HEK293 (cell line): ENCODE measurements around the gene TOMM34.
A peak's percentile ranks its signal among the peaks of the same experiment; 100 is the strongest.

Experiments
- CTCF ChIA-PET: fragments of 350-600 bp; formaldehyde crosslinking; extraction: SDS; loops from one replicate; lab custom pipeline; 2021; ENCODE audit warnings: antibody characterized with exemption; lab: Yijun Ruan, JAX
- POLR2A ChIA-PET: fragments of 300-600 bp; formaldehyde crosslinking; extraction: SDS; loops from one replicate; lab custom pipeline; 2020; ENCODE audit warnings: antibody characterized with exemption, inconsistent platforms; lab: Yijun Ruan, JAX
- H3K27ac ChIP-seq: fragments of 200-500 bp; sonication (Bioruptor generic); 2 replicates; pipeline ENCODE4 v1.5.1; 2014; ENCODE audit warnings: low read depth, low read length, control low read depth, inconsistent platforms; ENCODE audit errors: extremely low read depth
- H3K36me3 ChIP-seq, 2 experiments: fragments of 200-500 bp in 1 of 2; sonication (Bioruptor generic) in 1 of 2; 1 replicate in 1 of 2; 2 replicates in 1 of 2; pipeline ENCODE4 v1.5.1; 2014 to 2017; ENCODE audit warnings: inconsistent platforms in 2 of 2, low read length in 2 of 2; ENCODE audit not compliant: control insufficient read depth in 2 of 2, insufficient read depth in 1 of 2
- H3K4me1 ChIP-seq: fragments of 200-500 bp; sonication (Bioruptor generic); 2 replicates; pipeline ENCODE4 v1.5.1; 2014; ENCODE audit warnings: mild to moderate bottlenecking, low read length, inconsistent platforms; ENCODE audit not compliant: control insufficient read depth, insufficient read depth
- H3K4me3 ChIP-seq: 2 replicates; pipeline ENCODE4 v1.5.1; 2011; ENCODE audit warnings: low read depth, mild to moderate bottlenecking, control low read depth, low read length, moderate library complexity
- H3K9me3 ChIP-seq: fragments of 200-500 bp; sonication (Bioruptor generic); 2 replicates; pipeline ENCODE4 v1.5.1; 2014; ENCODE audit warnings: low read depth, low read length, inconsistent platforms; ENCODE audit not compliant: control insufficient read depth, insufficient read depth
- BCL6B ChIP-seq: fragments of 450-650 bp; formaldehyde crosslinking; IDR thresholded peaks from 2 replicates; pipeline ENCODE4 v1.5.1; 2017; ENCODE audit warnings: missing biosample characterization, missing genetic modification characterization
- EGR2 ChIP-seq: fragments of 450-650 bp; formaldehyde crosslinking; IDR thresholded peaks from 2 replicates; pipeline ENCODE4 v1.5.1; 2016; ENCODE audit warnings: low read depth, missing biosample characterization, missing genetic modification characterization
- PATZ1 ChIP-seq: fragments of 450-650 bp; formaldehyde crosslinking; IDR thresholded peaks from 2 replicates; pipeline ENCODE4 v1.5.1; 2016; ENCODE audit warnings: missing biosample characterization, missing genetic modification characterization
- PRDM2 ChIP-seq: fragments of 450-650 bp; formaldehyde crosslinking; IDR thresholded peaks from 2 replicates; pipeline ENCODE4 v1.5.1; 2016; ENCODE audit warnings: missing biosample characterization, missing genetic modification characterization, borderline replicate concordance
- REPIN1 ChIP-seq: fragments of 450-650 bp; formaldehyde crosslinking; IDR thresholded peaks from 2 replicates; pipeline ENCODE4 v1.5.1; 2017; ENCODE audit warnings: missing biosample characterization, missing genetic modification characterization, low read depth
- TCF7L2 ChIP-seq: IDR thresholded peaks from 2 replicates; pipeline ENCODE4 v1.6.1; 2011; ENCODE audit warnings: low read depth, mild to moderate bottlenecking, inconsistent platforms, low read length, moderate library complexity, borderline replicate concordance
- ZBTB17 ChIP-seq: fragments of 450-650 bp; formaldehyde crosslinking; IDR thresholded peaks from 2 replicates; pipeline ENCODE4 v1.5.1; 2016; ENCODE audit warnings: missing biosample characterization, missing genetic modification characterization
- ZBTB8A ChIP-seq: fragments of 450-650 bp; formaldehyde crosslinking; IDR thresholded peaks from 2 replicates; pipeline ENCODE4 v1.5.1; 2016; ENCODE audit warnings: missing biosample characterization, missing genetic modification characterization
- ZNF138 ChIP-seq: fragments of 450-650 bp; formaldehyde crosslinking; IDR thresholded peaks from 2 replicates; pipeline ENCODE4 v1.5.1; 2016; ENCODE audit warnings: missing biosample characterization, missing genetic modification characterization, borderline replicate concordance
- ZNF274 ChIP-seq, 2 experiments: fragments of 200-500 bp in 1 of 2; fragments of 450-650 bp in 1 of 2; sonication (Bioruptor generic) in 1 of 2; formaldehyde crosslinking in 1 of 2; IDR thresholded peaks; 2 replicates each; pipeline versions ENCODE4 v1.5.1 to v1.6.1; 2014 to 2016; ENCODE audit warnings: borderline replicate concordance in 1 of 2, inconsistent platforms in 1 of 2, low read length in 1 of 2, missing biosample characterization in 1 of 2, missing genetic modification characterization in 1 of 2
- ZNF416 ChIP-seq: fragments of 450-650 bp; formaldehyde crosslinking; IDR thresholded peaks from 2 replicates; pipeline ENCODE4 v1.5.1; 2016; ENCODE audit warnings: missing biosample characterization, missing genetic modification characterization
- ZNF514 ChIP-seq: fragments of 450-650 bp; formaldehyde crosslinking; IDR thresholded peaks from 2 replicates; pipeline ENCODE4 v1.5.1; 2016; ENCODE audit warnings: missing biosample characterization, missing genetic modification characterization
- ZNF521 ChIP-seq: fragments of 450-650 bp; formaldehyde crosslinking; IDR thresholded peaks from 2 replicates; pipeline ENCODE4 v1.5.1; 2017; ENCODE audit warnings: missing biosample characterization, mild to moderate bottlenecking, missing genetic modification characterization
- ZNF555 ChIP-seq: fragments of 450-650 bp; formaldehyde crosslinking; conservative IDR thresholded peaks from 2 replicates; pipeline ENCODE4 v1.5.1; 2017; ENCODE audit warnings: missing biosample characterization, mild to moderate bottlenecking, missing genetic modification characterization, inconsistent platforms
- ZNF600 ChIP-seq: fragments of 450-650 bp; formaldehyde crosslinking; IDR thresholded peaks from 2 replicates; pipeline ENCODE4 v1.5.1; 2016; ENCODE audit warnings: missing biosample characterization, missing genetic modification characterization
- TF ChIP-seq, protein P1 (sequence below): fragments of 450-650 bp; formaldehyde crosslinking; conservative IDR thresholded peaks from 2 replicates; pipeline ENCODE4 v1.5.1; 2016; ENCODE audit warnings: low read depth, missing biosample characterization, missing genetic modification characterization
- TF ChIP-seq, protein P2 (sequence below): fragments of 450-650 bp; formaldehyde crosslinking; IDR thresholded peaks from 2 replicates; pipeline ENCODE4 v1.5.1; 2016; ENCODE audit warnings: missing biosample characterization, missing genetic modification characterization

TOMM34 gene

DNA sequence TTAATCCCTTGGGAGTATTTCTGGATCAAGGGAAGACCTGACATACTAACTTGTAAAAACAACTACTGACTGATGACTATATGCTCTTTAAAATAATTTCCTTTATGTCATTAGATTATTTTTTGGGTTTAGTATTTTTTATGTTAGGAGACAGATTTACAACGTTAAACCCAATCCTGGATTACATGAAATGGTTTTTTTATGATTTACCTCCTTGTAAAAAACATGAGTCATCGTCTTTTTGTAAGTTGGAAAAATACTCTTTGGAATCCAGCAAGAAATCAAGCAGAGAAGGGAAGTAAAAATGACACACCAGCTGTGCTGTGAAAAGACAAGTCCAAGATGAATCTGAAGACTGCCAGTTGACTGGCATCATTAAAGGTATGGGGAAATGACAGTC lies 12.9 kb upstream of the TOMM34 start (continued):
- TF ChIP-seq EGR2 (no peak), ZBTB17 (tag by site-specific recombination) (peak; percentile 48; the same call in 1 of the 2 replicates)
- TF ChIP-seq, all 188 proteins: peak for 42

- H3K36me3 ChIP-seq, result peaks cover 8 to 30% of the 10 kb centered on the region in 2 experiments
- H3K4me1 ChIP-seq, result peaks cover 20% of the 10 kb centered on the region
- no peak overlapping the region for H3K27ac ChIP-seq
- ChIA-PET POLR2A (no interaction called here), CTCF (interaction anchor here (0.5 to 1.5 kb wide), 4 partner anchors 24 to 807 kb away, joined by 3 read pairs; no protein-coding TSS in a partner anchor)
- H3K4me3 ChIP-seq, result no peak overlapping the region
- no peaks in the 10 kb centered on the region for H3K9me3 ChIP-seq
- TF ChIP-seq ZBTB8A (tag by site-specific recombination), result no peak
- peak; percentile 48; the same call in 1 of the 2 replicates for TF ChIP-seq ZNF600 (tag by site-specific recombination)
- no peak for TF ChIP-seq BCL6B (tag by site-specific recombination)
- TF ChIP-seq ZNF274 (IDR thresholded peaks at IDR 0.05; ENCODE audit: low read length), result no peak
- no peak for TF ChIP-seq ZNF274 (tag by site-specific recombination; IDR thresholded peaks at IDR 0.05; ENCODE audit: borderline replicate concordance)
- no peak for TF ChIP-seq TCF7L2
- TF ChIP-seq, protein P1, sequence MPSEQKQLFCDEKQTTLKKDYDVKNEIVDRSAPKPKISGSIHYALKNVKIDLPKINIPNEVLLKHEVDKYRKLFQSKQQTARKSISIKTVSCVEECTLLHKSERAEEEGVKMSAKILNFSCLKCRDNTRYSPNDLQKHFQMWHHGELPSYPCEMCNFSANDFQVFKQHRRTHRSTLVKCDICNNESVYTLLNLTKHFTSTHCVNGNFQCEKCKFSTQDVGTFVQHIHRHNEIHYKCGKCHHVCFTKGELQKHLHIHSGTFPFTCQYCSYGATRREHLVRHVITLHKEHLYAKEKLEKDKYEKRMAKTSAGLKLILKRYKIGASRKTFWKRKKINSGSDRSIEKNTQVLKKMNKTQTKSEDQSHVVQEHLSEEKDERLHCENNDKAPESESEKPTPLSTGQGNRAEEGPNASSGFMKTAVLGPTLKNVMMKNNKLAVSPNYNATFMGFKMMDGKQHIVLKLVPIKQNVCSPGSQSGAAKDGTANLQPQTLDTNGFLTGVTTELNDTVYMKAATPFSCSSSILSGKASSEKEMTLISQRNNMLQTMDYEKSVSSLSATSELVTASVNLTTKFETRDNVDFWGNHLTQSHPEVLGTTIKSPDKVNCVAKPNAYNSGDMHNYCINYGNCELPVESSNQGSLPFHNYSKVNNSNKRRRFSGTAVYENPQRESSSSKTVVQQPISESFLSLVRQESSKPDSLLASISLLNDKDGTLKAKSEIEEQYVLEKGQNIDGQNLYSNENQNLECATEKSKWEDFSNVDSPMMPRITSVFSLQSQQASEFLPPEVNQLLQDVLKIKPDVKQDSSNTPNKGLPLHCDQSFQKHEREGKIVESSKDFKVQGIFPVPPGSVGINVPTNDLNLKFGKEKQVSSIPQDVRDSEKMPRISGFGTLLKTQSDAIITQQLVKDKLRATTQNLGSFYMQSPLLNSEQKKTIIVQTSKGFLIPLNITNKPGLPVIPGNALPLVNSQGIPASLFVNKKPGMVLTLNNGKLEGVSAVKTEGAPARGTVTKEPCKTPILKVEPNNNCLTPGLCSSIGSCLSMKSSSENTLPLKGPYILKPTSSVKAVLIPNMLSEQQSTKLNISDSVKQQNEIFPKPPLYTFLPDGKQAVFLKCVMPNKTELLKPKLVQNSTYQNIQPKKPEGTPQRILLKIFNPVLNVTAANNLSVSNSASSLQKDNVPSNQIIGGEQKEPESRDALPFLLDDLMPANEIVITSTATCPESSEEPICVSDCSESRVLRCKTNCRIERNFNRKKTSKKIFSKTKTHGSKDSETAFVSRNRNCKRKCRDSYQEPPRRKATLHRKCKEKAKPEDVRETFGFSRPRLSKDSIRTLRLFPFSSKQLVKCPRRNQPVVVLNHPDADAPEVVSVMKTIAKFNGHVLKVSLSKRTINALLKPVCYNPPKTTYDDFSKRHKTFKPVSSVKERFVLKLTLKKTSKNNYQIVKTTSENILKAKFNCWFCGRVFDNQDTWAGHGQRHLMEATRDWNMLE (tag by site-specific recombination), result no peak
- no peak for TF ChIP-seq ZNF521 (tag by site-specific recombination)
- TF ChIP-seq ZNF555, result no peak
- TF ChIP-seq ZNF514 (tag by site-specific recombination), result no peak
- no peak for TF ChIP-seq ZNF138 (tag by site-specific recombination)
- TF ChIP-seq ZNF416 (tag by site-specific recombination), result no peak
- no peak for TF ChIP-seq REPIN1 (tag by site-specific recombination)
- no peak for TF ChIP-seq PRDM2
- TF ChIP-seq, protein P2, sequence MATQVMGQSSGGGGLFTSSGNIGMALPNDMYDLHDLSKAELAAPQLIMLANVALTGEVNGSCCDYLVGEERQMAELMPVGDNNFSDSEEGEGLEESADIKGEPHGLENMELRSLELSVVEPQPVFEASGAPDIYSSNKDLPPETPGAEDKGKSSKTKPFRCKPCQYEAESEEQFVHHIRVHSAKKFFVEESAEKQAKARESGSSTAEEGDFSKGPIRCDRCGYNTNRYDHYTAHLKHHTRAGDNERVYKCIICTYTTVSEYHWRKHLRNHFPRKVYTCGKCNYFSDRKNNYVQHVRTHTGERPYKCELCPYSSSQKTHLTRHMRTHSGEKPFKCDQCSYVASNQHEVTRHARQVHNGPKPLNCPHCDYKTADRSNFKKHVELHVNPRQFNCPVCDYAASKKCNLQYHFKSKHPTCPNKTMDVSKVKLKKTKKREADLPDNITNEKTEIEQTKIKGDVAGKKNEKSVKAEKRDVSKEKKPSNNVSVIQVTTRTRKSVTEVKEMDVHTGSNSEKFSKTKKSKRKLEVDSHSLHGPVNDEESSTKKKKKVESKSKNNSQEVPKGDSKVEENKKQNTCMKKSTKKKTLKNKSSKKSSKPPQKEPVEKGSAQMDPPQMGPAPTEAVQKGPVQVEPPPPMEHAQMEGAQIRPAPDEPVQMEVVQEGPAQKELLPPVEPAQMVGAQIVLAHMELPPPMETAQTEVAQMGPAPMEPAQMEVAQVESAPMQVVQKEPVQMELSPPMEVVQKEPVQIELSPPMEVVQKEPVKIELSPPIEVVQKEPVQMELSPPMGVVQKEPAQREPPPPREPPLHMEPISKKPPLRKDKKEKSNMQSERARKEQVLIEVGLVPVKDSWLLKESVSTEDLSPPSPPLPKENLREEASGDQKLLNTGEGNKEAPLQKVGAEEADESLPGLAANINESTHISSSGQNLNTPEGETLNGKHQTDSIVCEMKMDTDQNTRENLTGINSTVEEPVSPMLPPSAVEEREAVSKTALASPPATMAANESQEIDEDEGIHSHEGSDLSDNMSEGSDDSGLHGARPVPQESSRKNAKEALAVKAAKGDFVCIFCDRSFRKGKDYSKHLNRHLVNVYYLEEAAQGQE (tag by site-specific recombination), result no peak
- TF ChIP-seq PATZ1, result no peak
Measured at GRCh38 chr20:44970243-44970757, 10.1 kb upstream of the TOMM34 start.
